ENCODE data around the gene SEC23B.
A peak's percentile ranks its signal among the peaks of the same experiment; 100 is the strongest.

Gene SEC23B

GRCh38 chr20:18507218-18508191 lies at the start of gene SEC23B:
TSS of gene SEC23B (plus strand) at chr20:18507940. CDS start at chr20:18510836, 2,896 bp downstream.
- DNase-seq (ENCODE audit: insufficient read length, low spot score), result peak; percentile 53
- TF ChIP-seq CTCF (IDR thresholded peaks at IDR 0.05; ENCODE audit: insufficient read depth, missing control alignments), result no peak
- FAIRE-seq, result no peak

GRCh38 chr20:18465536-18466200 lies 42.1 kb upstream of the SEC23B start:
- TF ChIP-seq CTCF (IDR thresholded peaks at IDR 0.05; ENCODE audit: insufficient read depth, missing control alignments), result no peak
- no peak for FAIRE-seq
- DNase-seq (ENCODE audit: insufficient read length, low spot score), result no peak

GRCh38 chr20:18466574-18466893 lies 41.2 kb upstream of the SEC23B start:
- FAIRE-seq, result no peak
- TF ChIP-seq CTCF (IDR thresholded peaks at IDR 0.05; ENCODE audit: insufficient read depth, missing control alignments), result no peak
- DNase-seq (ENCODE audit: insufficient read length, low spot score), result no peak

GRCh38 chr20:18466894-18467730 lies 40.6 kb upstream of the SEC23B start, which contains the start of the genes DZANK1 and POLR3F:
TSS of gene DZANK1 (minus strand) at chr20:18467030. CDS start at chr20:18465358, 1,672 bp downstream.
TSS of gene POLR3F (plus strand) at chr20:18467390. CDS start at chr20:18467507, 117 bp downstream.
- no peak for FAIRE-seq
- no peak for TF ChIP-seq CTCF (IDR thresholded peaks at IDR 0.05; ENCODE audit: insufficient read depth, missing control alignments)
- peak; percentile 75 for DNase-seq (ENCODE audit: insufficient read length, low spot score)

- TF ChIP-seq CTCF (IDR thresholded peaks at IDR 0.05; ENCODE audit: insufficient read depth, missing control alignments), result no peak
- DNase-seq (ENCODE audit: insufficient read length, low spot score) (no peak), FAIRE-seq (no peak)
Measured at GRCh38 chr20:18477218-18477617, 30.5 kb upstream of the SEC23B start.

GRCh38 chr20:18477821-18478220 lies 29.9 kb upstream of the SEC23B start:
- no peak for TF ChIP-seq CTCF (IDR thresholded peaks at IDR 0.05; ENCODE audit: insufficient read depth, missing control alignments)
- FAIRE-seq, result no peak
- no peak for DNase-seq (ENCODE audit: insufficient read length, low spot score)
